Measurements from ENCODE around the gene HHAT. TPM values are rescaled to one million over a fixed set of nuclear protein-coding genes. Genes with fewer than 3 reads are reported as not detected.

The HHAT gene
- 1.0 and 1.4 TPM in 2 replicates for total RNA-seq (2014; rRNA removed; shearing (Covaris generic))

- H3K4me3 ChIP-seq (ENCODE audit: insufficient read depth, low read depth, low read length) = peak within 1 kb of the TSS; percentile 83
- no peaks in the 10 kb centered on the region for H3K36me3 ChIP-seq (replicated peaks; ENCODE audit: control insufficient read depth, insufficient read depth, low read length)
- peak; percentile 88 for DNase-seq
- peaks cover 66% of the 10 kb centered on the region for H3K27me3 ChIP-seq (ENCODE audit: control insufficient read depth, insufficient read depth, low read length)
Observed at GRCh38 chr1:210328746-210329503, at the start of gene HHAT. HHAT (plus strand) TSS chr1:210328902; CDS start chr1:210348976, 20,074 bp downstream.

- Histone ChIP-seq H3K36me3 (replicated peaks; ENCODE audit: control insufficient read depth, insufficient read depth, low read length) (no peaks in the 10 kb centered on the region), H3K4me3 (ENCODE audit: insufficient read depth, low read depth, low read length) (no peak overlapping the region), H3K27me3 (ENCODE audit: control insufficient read depth, insufficient read depth, low read length) (no peaks in the 10 kb centered on the region; the same call in 1 of the 2 replicates)
- DNase-seq = no peak
Observed at GRCh38 chr1:210280221-210280620, 48.5 kb upstream of the HHAT start.

- H3K4me3 ChIP-seq (ENCODE audit: insufficient read depth, low read depth, low read length) = no peak overlapping the region
- DNase-seq = no peak
- no peaks in the 10 kb centered on the region for H3K36me3 ChIP-seq (replicated peaks; ENCODE audit: control insufficient read depth, insufficient read depth, low read length)
- peaks cover 5% of the 10 kb centered on the region; the same call in 1 of the 2 replicates for H3K27me3 ChIP-seq (ENCODE audit: control insufficient read depth, insufficient read depth, low read length)
Observed at GRCh38 chr1:210288116-210288515, 40.6 kb upstream of the HHAT start.

GRCh38 chr1:210289248-210289647 lies 39.5 kb upstream of the HHAT start:
- Histone ChIP-seq H3K27me3 (ENCODE audit: control insufficient read depth, insufficient read depth, low read length) (peaks cover 8% of the 10 kb centered on the region; the same call in 1 of the 2 replicates), H3K4me3 (ENCODE audit: insufficient read depth, low read depth, low read length) (no peak overlapping the region), H3K36me3 (replicated peaks; ENCODE audit: control insufficient read depth, insufficient read depth, low read length) (no peaks in the 10 kb centered on the region)
- DNase-seq = no peak

DNA sequence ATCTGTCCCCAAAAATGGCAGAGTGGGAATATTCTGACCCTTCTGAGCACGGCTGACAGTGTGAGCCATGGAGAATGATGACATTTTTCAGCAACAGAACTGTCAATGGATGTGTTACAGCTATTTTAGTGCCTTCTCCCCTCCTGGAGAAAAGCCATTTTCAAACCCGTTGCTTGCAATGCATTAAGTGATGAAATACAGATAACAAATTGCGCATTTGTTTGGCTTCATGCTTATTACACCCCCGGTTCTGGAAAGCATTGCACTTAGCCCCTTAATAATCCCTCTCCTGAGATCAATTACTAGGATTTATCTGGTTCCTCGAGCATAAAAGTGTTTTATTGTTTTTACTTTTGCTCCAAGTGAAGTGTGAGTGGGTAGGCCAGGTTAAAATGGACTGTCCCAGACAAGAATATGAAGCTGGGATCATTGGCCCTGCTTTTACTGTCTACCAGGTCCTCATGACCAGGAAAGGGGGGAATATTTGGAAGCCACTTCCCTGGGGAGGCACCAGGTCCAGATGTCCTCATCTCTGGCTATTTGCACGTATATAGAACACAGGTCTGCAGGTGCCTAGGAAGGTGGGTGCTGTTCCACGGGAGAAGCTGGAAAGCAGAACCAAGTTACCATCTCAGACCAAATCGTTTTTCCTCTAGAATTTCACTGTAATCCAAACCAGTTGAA lies 37.5 kb upstream of the HHAT start:
- Histone ChIP-seq H3K4me3 (ENCODE audit: insufficient read depth, low read depth, low read length) (no peak overlapping the region), H3K36me3 (replicated peaks; ENCODE audit: control insufficient read depth, insufficient read depth, low read length) (no peaks in the 10 kb centered on the region), H3K27me3 (ENCODE audit: control insufficient read depth, insufficient read depth, low read length) (peaks cover 8% of the 10 kb centered on the region; the same call in 1 of the 2 replicates)
- no peak for DNase-seq

- peak overlapping the region; percentile 43 for H3K4me3 ChIP-seq (ENCODE audit: insufficient read depth, low read depth, low read length)
- H3K27me3 ChIP-seq (ENCODE audit: control insufficient read depth, insufficient read depth, low read length) = peaks cover 8% of the 10 kb centered on the region; the same call in 1 of the 2 replicates
- H3K36me3 ChIP-seq (replicated peaks; ENCODE audit: control insufficient read depth, insufficient read depth, low read length) = no peaks in the 10 kb centered on the region
- no peak for DNase-seq
Observed at GRCh38 chr1:210291786-210292230, 36.9 kb upstream of the HHAT start.

GRCh38 chr1:210292231-210292871 lies 36.4 kb upstream of the HHAT start:
- H3K27me3 ChIP-seq (ENCODE audit: control insufficient read depth, insufficient read depth, low read length) = peaks cover 8% of the 10 kb centered on the region; the same call in 1 of the 2 replicates
- H3K36me3 ChIP-seq (replicated peaks; ENCODE audit: control insufficient read depth, insufficient read depth, low read length) = no peaks in the 10 kb centered on the region
- peak; percentile 95 for DNase-seq
- peak overlapping the region; percentile 43 for H3K4me3 ChIP-seq (ENCODE audit: insufficient read depth, low read depth, low read length)

DNA sequence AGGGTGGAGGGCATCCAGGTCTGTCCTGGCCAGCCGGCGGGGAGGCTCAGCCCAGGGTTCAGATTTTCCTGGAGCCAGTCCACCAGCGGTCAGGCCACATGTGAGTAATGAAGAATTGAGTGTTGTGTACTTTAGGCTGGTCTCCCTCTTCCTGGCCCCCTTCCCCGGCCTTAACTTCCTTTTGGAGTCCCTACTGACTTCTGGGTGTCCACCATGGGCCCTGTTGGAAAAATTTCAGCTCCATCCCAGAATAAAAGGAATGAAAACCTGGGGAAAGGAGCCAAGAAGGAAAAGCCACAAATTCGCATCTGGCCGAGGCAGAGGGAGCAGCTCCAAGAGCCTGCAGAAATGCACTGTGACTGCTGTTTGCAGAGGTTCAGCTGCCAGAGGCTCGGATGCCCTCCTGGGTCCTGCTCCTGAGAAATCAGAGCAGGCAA lies 35.5 kb upstream of the HHAT start:
- Histone ChIP-seq H3K27me3 (ENCODE audit: control insufficient read depth, insufficient read depth, low read length) (peaks cover 8% of the 10 kb centered on the region; the same call in 1 of the 2 replicates), H3K36me3 (replicated peaks; ENCODE audit: control insufficient read depth, insufficient read depth, low read length) (no peaks in the 10 kb centered on the region), H3K4me3 (ENCODE audit: insufficient read depth, low read depth, low read length) (no peak overlapping the region)
- DNase-seq = no peak

DNA sequence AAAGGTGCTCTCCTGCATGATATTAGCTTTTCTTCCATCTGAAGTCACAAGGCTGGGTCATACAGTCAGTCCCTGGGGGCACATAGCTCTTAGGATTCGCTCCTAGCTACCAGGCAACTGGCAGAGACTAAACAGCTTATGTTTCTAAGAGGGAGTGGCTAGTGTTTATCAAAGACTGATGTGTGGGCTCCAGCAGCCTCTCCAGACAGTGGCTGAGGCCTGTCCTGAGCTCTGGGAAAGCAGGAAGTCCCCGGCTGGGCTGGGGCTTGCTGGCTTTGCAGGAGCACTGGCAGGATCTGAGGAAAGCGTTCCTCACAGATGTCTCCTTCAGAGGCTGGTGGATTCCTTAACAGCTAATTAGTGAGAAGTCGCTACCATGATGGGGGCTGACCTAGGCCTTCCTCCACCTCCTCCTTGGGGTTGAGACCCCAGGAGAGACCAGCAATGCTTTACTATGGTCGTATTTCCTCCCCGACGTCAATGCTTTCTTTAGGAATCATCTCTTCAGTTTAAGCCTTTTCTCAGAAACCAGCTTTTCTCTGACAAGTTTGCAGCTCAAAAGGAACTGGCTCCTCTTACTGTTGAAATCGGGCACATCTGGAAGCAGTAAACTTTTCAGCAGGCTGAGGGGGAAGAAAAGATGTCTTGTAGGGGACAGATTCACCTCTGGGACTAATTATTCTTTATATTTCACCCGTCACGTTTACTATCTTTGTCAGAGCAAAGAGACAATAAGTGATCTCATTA lies 33.5 kb upstream of the HHAT start:
- H3K27me3 ChIP-seq (ENCODE audit: control insufficient read depth, insufficient read depth, low read length) = peaks cover 8% of the 10 kb centered on the region; the same call in 1 of the 2 replicates
- DNase-seq = peak; percentile 52
- no peaks in the 10 kb centered on the region for H3K36me3 ChIP-seq (replicated peaks; ENCODE audit: control insufficient read depth, insufficient read depth, low read length)
- H3K4me3 ChIP-seq (ENCODE audit: insufficient read depth, low read depth, low read length) = no peak overlapping the region

- H3K36me3 ChIP-seq (replicated peaks; ENCODE audit: control insufficient read depth, insufficient read depth, low read length) = no peaks in the 10 kb centered on the region
- H3K27me3 ChIP-seq (ENCODE audit: control insufficient read depth, insufficient read depth, low read length) = peaks cover 8% of the 10 kb centered on the region; the same call in 1 of the 2 replicates
- DNase-seq = no peak
- H3K4me3 ChIP-seq (ENCODE audit: insufficient read depth, low read depth, low read length) = no peak overlapping the region
Observed at GRCh38 chr1:210296682-210297081, 32.0 kb upstream of the HHAT start.

- Histone ChIP-seq H3K27me3 (ENCODE audit: control insufficient read depth, insufficient read depth, low read length) (peaks cover under 1% of the 10 kb centered on the region), H3K4me3 (ENCODE audit: insufficient read depth, low read depth, low read length) (no peak overlapping the region), H3K36me3 (replicated peaks; ENCODE audit: control insufficient read depth, insufficient read depth, low read length) (no peaks in the 10 kb centered on the region)
- DNase-seq = no peak
Observed at GRCh38 chr1:210298296-210298695, 30.4 kb upstream of the HHAT start.

- Histone ChIP-seq H3K36me3 (replicated peaks; ENCODE audit: control insufficient read depth, insufficient read depth, low read length) (no peaks in the 10 kb centered on the region), H3K4me3 (ENCODE audit: insufficient read depth, low read depth, low read length) (no peak overlapping the region), H3K27me3 (ENCODE audit: control insufficient read depth, insufficient read depth, low read length) (no peaks in the 10 kb centered on the region; the same call in none of the 2 replicates)
- DNase-seq = no peak
Observed at GRCh38 chr1:210298936-210299335, 29.8 kb upstream of the HHAT start.

GRCh38 chr1:210299501-210299900 lies 29.2 kb upstream of the HHAT start:
- Histone ChIP-seq H3K4me3 (ENCODE audit: insufficient read depth, low read depth, low read length) (no peak overlapping the region), H3K36me3 (replicated peaks; ENCODE audit: control insufficient read depth, insufficient read depth, low read length) (no peaks in the 10 kb centered on the region), H3K27me3 (ENCODE audit: control insufficient read depth, insufficient read depth, low read length) (no peaks in the 10 kb centered on the region; the same call in none of the 2 replicates)
- DNase-seq = no peak

Data from H7 (cell line).